Breast epithelium (tissue), 3 donors: ENCODE measurements around the gene SAP30BP.

Experiments
- POLR2AphosphoS5 ChIP-seq, 3 donors: sonication (generic); formaldehyde crosslinking; IDR thresholded peaks; one replicate each; pipeline ENCODE4 v1.6.1; 2017; ENCODE audit warnings: antibody characterized with exemption in 3 of 3
- TF ChIP-seq, protein P1 (sequence below), 3 donors: fragments of 450-650 bp; IDR thresholded peaks; one replicate each; pipeline ENCODE4 v1.5.1; 2016 to 2017; ENCODE audit warnings: antibody characterized with exemption in 3 of 3, mild to moderate bottlenecking in 3 of 3, moderate library complexity in 3 of 3

GRCh38 chr17:75670868-75671267 is 3.7 kb downstream of the SAP30BP start:
- TF ChIP-seq, protein P1, sequence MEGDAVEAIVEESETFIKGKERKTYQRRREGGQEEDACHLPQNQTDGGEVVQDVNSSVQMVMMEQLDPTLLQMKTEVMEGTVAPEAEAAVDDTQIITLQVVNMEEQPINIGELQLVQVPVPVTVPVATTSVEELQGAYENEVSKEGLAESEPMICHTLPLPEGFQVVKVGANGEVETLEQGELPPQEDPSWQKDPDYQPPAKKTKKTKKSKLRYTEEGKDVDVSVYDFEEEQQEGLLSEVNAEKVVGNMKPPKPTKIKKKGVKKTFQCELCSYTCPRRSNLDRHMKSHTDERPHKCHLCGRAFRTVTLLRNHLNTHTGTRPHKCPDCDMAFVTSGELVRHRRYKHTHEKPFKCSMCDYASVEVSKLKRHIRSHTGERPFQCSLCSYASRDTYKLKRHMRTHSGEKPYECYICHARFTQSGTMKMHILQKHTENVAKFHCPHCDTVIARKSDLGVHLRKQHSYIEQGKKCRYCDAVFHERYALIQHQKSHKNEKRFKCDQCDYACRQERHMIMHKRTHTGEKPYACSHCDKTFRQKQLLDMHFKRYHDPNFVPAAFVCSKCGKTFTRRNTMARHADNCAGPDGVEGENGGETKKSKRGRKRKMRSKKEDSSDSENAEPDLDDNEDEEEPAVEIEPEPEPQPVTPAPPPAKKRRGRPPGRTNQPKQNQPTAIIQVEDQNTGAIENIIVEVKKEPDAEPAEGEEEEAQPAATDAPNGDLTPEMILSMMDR (IDR thresholded peaks at IDR 0.05): no peak
- no peak for TF ChIP-seq POLR2AphosphoS5 (IDR thresholded peaks at IDR 0.05)
